ACC112 (cell line): ENCODE data around the gene DCTN1.

Source experiments
- H2AFZ ChIP-seq: fragments of 200-600 bp; sonication (generic); one replicate; pipeline ENCODE4 v1.6.0; 2017; ENCODE audit warnings: antibody characterized with exemption, low read length; ENCODE audit not compliant: unreplicated experiment
- H3K27ac ChIP-seq: fragments of 200-600 bp; sonication (generic); 2 replicates; pipeline ENCODE4 v1.5.1; 2014; ENCODE audit warnings: low read depth, mild to moderate bottlenecking, antibody characterized with exemption, low read length, moderate library complexity
- H3K27me3 ChIP-seq: fragments of 200-600 bp; sonication (generic); 2 replicates; pipeline ENCODE4 v1.6.1; 2014; ENCODE audit warnings: mild to moderate bottlenecking, antibody characterized with exemption, low read length, moderate library complexity, mixed read lengths; ENCODE audit not compliant: insufficient read depth
- H3K36me3 ChIP-seq: fragments of 200-600 bp; sonication (generic); 2 replicates; pipeline ENCODE4 v1.6.1; 2016; ENCODE audit warnings: mild to moderate bottlenecking, antibody characterized with exemption, low read length, moderate library complexity, mixed read lengths; ENCODE audit not compliant: insufficient read depth
- H3K4me1 ChIP-seq: fragments of 200-600 bp; sonication (generic); one replicate; pipeline ENCODE4 v1.6.1; 2016; ENCODE audit warnings: low read length, mixed read lengths; ENCODE audit not compliant: insufficient read depth, unreplicated experiment, control insufficient read depth
- H3K4me3 ChIP-seq: fragments of 200-600 bp; sonication (generic); 2 replicates; pipeline ENCODE4 v1.5.1; 2014; ENCODE audit warnings: mild to moderate bottlenecking, low read depth, low read length
- H3K79me2 ChIP-seq: fragments of 200-600 bp; sonication (generic); one replicate; pipeline ENCODE4 v1.6.0; 2016; ENCODE audit warnings: low read length; ENCODE audit not compliant: control insufficient read depth, unreplicated experiment, insufficient read depth

Gene DCTN1

GRCh38 chr2:74387346-74387745 is 7.2 kb upstream of the DCTN1 start:
- 0 out of 2 replicates have a peak, but pooled peaks cover 5% of the 10 kb centered on the region for H3K36me3 ChIP-seq
- no peak overlapping the region; the same call in 1 of the 2 replicates for H3K27ac ChIP-seq
- peaks cover 84% of the 10 kb centered on the region for H3K79me2 ChIP-seq
- no peak overlapping the region for H3K4me3 ChIP-seq
- H2AFZ ChIP-seq, result no peak overlapping the region
- peaks cover 47% of the 10 kb centered on the region for H3K4me1 ChIP-seq
- H3K27me3 ChIP-seq, result no peaks in the 10 kb centered on the region

DNA sequence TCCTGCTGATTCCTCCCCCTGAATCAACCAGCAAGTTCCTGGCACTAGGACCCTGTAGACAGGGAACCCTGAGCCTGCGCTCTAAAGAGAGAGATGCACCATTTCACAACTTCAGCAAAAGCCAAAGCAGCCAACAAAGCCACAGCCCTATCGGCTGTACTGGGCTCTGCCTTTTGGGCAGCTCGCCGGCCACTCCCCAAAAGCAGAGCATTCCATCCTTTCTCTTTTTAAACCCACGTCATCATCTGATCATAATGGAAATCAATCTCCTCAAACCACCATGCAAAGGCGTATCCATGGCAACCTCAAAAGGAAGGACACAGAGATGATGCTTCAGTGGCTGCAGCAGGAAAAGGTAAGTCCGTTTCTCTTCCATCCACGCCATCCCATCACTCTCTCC is 5.3 kb upstream of the DCTN1 start:
- no peak overlapping the region for H2AFZ ChIP-seq
- peaks cover 44% of the 10 kb centered on the region for H3K4me1 ChIP-seq
- H3K27me3 ChIP-seq, result no peaks in the 10 kb centered on the region
- 0 out of 2 replicates have a peak, but pooled peaks cover 5% of the 10 kb centered on the region for H3K36me3 ChIP-seq
- H3K79me2 ChIP-seq, result peaks cover 87% of the 10 kb centered on the region
- H3K4me3 ChIP-seq, result no peak overlapping the region
- H3K27ac ChIP-seq, result no peak overlapping the region

DNA sequence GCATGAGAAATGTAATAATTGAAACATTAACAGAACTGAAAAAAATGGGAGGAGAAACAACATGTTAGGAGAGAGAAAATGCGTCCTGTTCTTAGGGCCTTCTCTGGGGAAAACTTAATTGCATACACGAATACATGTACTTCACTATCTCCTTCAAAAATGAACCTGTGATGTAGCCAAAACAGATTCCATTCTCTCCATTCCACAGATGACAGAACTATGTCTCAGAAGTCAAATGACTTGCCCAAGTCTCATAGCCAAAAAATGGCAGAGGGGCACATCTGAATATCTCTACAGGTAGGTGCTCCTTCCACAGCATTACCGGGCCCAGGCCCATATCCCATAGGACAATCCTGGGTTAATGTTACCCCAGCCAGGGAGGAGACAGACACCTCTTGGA is 3.9 kb upstream of the DCTN1 start:
- 0 out of 2 replicates have a peak overlapping the region, but pooled peaks have one; percentile 1 for H3K4me3 ChIP-seq
- 0 out of 2 replicates have a peak, but pooled peaks cover 5% of the 10 kb centered on the region for H3K36me3 ChIP-seq
- H3K27me3 ChIP-seq, result no peaks in the 10 kb centered on the region
- H2AFZ ChIP-seq, result no peak overlapping the region
- peaks cover 87% of the 10 kb centered on the region for H3K79me2 ChIP-seq
- peak overlapping the region; percentile 48 for H3K27ac ChIP-seq
- peaks cover 40% of the 10 kb centered on the region for H3K4me1 ChIP-seq

DNA sequence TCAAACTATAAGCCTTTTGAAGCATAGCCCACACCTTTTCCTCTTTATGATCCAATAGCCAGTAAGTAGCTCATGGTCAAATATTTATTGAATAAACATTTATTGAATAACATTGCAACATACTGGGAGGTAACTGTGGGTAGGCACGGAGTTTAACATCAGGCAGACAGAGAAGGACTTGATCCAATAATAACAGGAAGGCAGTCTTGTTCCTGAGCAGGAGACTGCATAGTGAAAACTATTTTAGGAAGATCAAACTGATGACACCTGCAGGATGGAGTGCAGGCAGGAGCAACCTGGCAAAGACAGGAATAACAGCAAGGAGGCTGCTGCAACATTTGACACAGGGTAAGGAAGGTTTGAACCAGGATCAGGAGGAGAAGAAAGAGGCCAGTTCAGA is 3.1 kb upstream of the DCTN1 start:
- H2AFZ ChIP-seq, result no peak overlapping the region
- 0 out of 2 replicates have a peak, but pooled peaks cover 5% of the 10 kb centered on the region for H3K36me3 ChIP-seq
- H3K4me3 ChIP-seq, result no peak overlapping the region
- H3K4me1 ChIP-seq, result peaks cover 40% of the 10 kb centered on the region
- peaks cover 86% of the 10 kb centered on the region for H3K79me2 ChIP-seq
- H3K27me3 ChIP-seq, result no peaks in the 10 kb centered on the region
- H3K27ac ChIP-seq, result peak overlapping the region; percentile 48

- Histone ChIP-seq H3K27ac (no peak overlapping the region), H3K4me1 (peaks cover 30% of the 10 kb centered on the region), H2AFZ (no peak overlapping the region), H3K27me3 (no peaks in the 10 kb centered on the region), H3K4me3 (no peak overlapping the region), H3K36me3 (peaks cover 9% of the 10 kb centered on the region; the same call in 1 of the 2 replicates), H3K79me2 (peaks cover 78% of the 10 kb centered on the region)
These were observed 1.6 kb upstream of the DCTN1 start for GRCh38 chr2:74381751-74382150.

- no peak overlapping the region for H3K4me3 ChIP-seq
These were observed 2.1 kb downstream of the DCTN1 start for GRCh38 chr2:74378007-74378406.

DNA sequence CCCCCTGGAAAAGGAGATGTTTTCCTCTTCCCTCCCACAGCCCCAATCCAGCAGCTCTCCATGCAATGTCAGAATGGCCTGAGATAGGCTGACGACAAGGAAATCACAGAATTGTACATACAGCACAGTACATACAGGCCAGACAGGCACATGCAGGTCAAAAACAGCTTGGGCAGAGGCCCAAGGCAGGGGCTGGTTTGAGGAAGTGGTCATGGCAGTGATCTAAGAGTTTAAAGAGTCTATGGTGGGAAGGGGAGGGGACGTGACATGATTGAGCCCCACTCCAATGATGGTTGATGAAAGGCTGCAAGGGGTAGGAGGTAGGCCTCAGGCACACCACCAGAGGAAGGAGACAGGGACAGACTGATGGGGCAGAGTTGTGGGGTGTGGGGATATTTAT is 4.3 kb downstream of the DCTN1 start:
- Histone ChIP-seq H3K36me3 (peaks cover 10% of the 10 kb centered on the region; the same call in 1 of the 2 replicates), H3K4me1 (peaks cover 32% of the 10 kb centered on the region), H3K79me2 (peaks cover 41% of the 10 kb centered on the region), H3K27me3 (no peaks in the 10 kb centered on the region), H3K27ac (no peak overlapping the region), H2AFZ (no peak overlapping the region), H3K4me3 (no peak overlapping the region)

More at GRCh38 chr2:74378007-74378406, 2.1 kb downstream of the DCTN1 start:
- peaks cover 49% of the 10 kb centered on the region for H3K79me2 ChIP-seq
- H3K27me3 ChIP-seq, result no peaks in the 10 kb centered on the region
- H3K36me3 ChIP-seq, result peaks cover 5% of the 10 kb centered on the region; the same call in 1 of the 2 replicates
- no peak overlapping the region for H3K27ac ChIP-seq
- H3K4me1 ChIP-seq, result peaks cover 25% of the 10 kb centered on the region
- no peak overlapping the region for H2AFZ ChIP-seq

- Histone ChIP-seq H3K4me3 (peak overlapping the region; percentile 44), H3K27me3 (no peaks in the 10 kb centered on the region), H3K36me3 (peaks cover 16% of the 10 kb centered on the region; the same call in 1 of the 2 replicates), H3K79me2 (peaks cover 30% of the 10 kb centered on the region), H3K4me1 (peaks cover 27% of the 10 kb centered on the region), H3K27ac (no peak overlapping the region), H2AFZ (no peak overlapping the region)
These were observed 5.5 kb downstream of the DCTN1 start for GRCh38 chr2:74374509-74375205.

GRCh38 chr2:74373985-74374384 is 6.1 kb downstream of the DCTN1 start:
- H2AFZ ChIP-seq, result no peak overlapping the region
- peaks cover 18% of the 10 kb centered on the region; the same call in 1 of the 2 replicates for H3K36me3 ChIP-seq
- no peaks in the 10 kb centered on the region for H3K27me3 ChIP-seq
- no peak overlapping the region for H3K27ac ChIP-seq
- peaks cover 21% of the 10 kb centered on the region for H3K4me1 ChIP-seq
- peak overlapping the region; percentile 44 for H3K4me3 ChIP-seq
- peaks cover 23% of the 10 kb centered on the region for H3K79me2 ChIP-seq

DNA sequence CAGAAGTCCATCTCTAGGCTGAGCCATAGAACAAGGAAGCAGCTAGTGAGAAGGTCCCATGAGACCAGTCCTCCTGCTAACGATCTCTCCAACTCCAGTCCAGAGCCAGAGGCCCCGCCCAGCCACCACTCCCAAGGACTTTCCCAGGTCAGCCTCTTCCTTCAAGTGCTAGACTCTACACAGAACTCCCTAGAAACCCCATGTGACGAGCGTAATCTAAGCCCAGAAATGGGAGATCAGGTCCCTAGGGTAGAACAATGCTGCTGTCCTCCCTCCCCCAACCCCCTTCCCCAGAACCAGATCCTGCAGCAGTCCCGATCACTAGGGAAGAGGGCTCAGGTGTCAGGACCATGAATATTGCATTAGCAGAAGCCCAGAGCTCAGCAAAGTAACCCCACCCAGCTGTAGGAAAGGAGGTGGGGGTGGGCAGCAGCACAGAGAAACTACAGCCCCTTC is 6.9 kb downstream of the DCTN1 start:
- peaks cover 18% of the 10 kb centered on the region; the same call in 1 of the 2 replicates for H3K36me3 ChIP-seq
- H3K4me3 ChIP-seq, result 0 out of 2 replicates have a peak overlapping the region, but pooled peaks have one; percentile 44

DNA sequence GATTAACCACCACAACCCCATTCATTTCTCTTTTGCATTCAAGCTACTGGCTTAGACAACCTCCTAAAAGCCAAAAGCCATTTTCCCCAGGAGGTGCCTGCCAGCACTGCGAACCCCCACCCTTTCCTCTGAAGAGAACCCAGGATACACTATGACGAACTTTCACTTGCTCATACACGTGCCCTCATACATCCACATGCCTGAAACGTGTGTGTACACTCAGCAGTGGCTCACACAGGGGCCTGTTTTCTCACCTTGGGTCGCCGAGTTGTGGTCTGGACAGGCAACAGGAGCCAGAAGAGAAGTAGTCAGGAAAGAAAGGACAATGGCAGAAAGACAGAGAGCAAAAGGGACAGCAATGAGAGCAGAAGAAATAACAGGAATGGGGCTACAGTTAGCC is 7.4 kb downstream of the DCTN1 start:
- Histone ChIP-seq H3K36me3 (peaks cover 18% of the 10 kb centered on the region; the same call in 1 of the 2 replicates), H3K27me3 (no peaks in the 10 kb centered on the region), H3K4me3 (no peak overlapping the region), H3K79me2 (peaks cover 14% of the 10 kb centered on the region), H3K27ac (no peak overlapping the region), H3K4me1 (peaks cover 21% of the 10 kb centered on the region), H2AFZ (no peak overlapping the region)

More for the DNA sequence above, 6.9 kb downstream of the DCTN1 start:
- H3K27me3 ChIP-seq, result no peaks in the 10 kb centered on the region
- H3K27ac ChIP-seq, result no peak overlapping the region
- peaks cover 16% of the 10 kb centered on the region for H3K79me2 ChIP-seq
- no peak overlapping the region for H2AFZ ChIP-seq
- H3K4me1 ChIP-seq, result peaks cover 21% of the 10 kb centered on the region
